CD14-positive monocyte (primary cell): ENCODE results near the gene COPS3. TPM values are rescaled to one million over a fixed set of nuclear protein-coding genes. Genes with fewer than 3 reads are reported as not detected.

Experiments
- DNase-seq, 3 donors: peaks; one replicate each; pipeline ENCODE4 v3.0.0-alpha.2; 2011 to 2022
- H2AFZ ChIP-seq: 2 replicates; pipeline ENCODE4 v1.6.0; 2012; ENCODE audit warnings: mild to moderate bottlenecking, low read depth, low read length, inconsistent platforms; ENCODE audit not compliant: insufficient read depth, poor library complexity, severe bottlenecking
- H3K27ac ChIP-seq, 2 donors: 1 replicate in 1 of 2; 2 replicates in 1 of 2; pipeline ENCODE4 v1.5.1; 2012 to 2013; ENCODE audit warnings: low read length in 2 of 2, control low read depth in 1 of 2, inconsistent platforms in 1 of 2, low read depth in 1 of 2, mild to moderate bottlenecking in 1 of 2
- H3K27me3 ChIP-seq, 2 donors: one replicate each; pipeline versions ENCODE4 v1.6.0 to v1.6.1; 2011 to 2013; ENCODE audit warnings: low read length in 2 of 2; ENCODE audit not compliant: control insufficient read depth in 2 of 2, insufficient read depth in 2 of 2
- H3K36me3 ChIP-seq, 2 donors: replicated peaks in 1 of 2; 1 replicate in 1 of 2; 2 replicates in 1 of 2; pipeline versions ENCODE4 v1.5.1 to v1.6.1; 2012 to 2013; ENCODE audit warnings: low read length in 2 of 2, control low read depth in 1 of 2, inconsistent platforms in 1 of 2, mild to moderate bottlenecking in 1 of 2; ENCODE audit not compliant: insufficient read depth in 2 of 2, control insufficient read depth in 1 of 2
- H3K4me1 ChIP-seq, 2 donors: 1 replicate in 1 of 2; 2 replicates in 1 of 2; pipeline versions ENCODE4 v1.5.1 to v1.6.1; 2012 to 2013; ENCODE audit warnings: low read length in 2 of 2, control low read depth in 1 of 2, inconsistent platforms in 1 of 2, mild to moderate bottlenecking in 1 of 2, moderate library complexity in 1 of 2; ENCODE audit not compliant: insufficient read depth in 2 of 2, control insufficient read depth in 1 of 2
- H3K4me2 ChIP-seq: replicated peaks from 2 replicates; pipeline ENCODE3; 2012; ENCODE audit warnings: low read length, moderate library complexity, mild to moderate bottlenecking; ENCODE audit not compliant: poor library complexity, severe bottlenecking; ENCODE audit errors: extremely low read depth
- H3K4me3 ChIP-seq, 3 experiments: fragments of 200-600 bp in 1 of 3; sonication (generic) in 1 of 3; replicated peaks in 1 of 3; 1 replicate in 2 of 3; 2 replicates in 1 of 3; pipeline ENCODE4 v1.5.1; 2011 to 2013; ENCODE audit warnings: low read length in 3 of 3, mild to moderate bottlenecking in 3 of 3, control low read depth in 2 of 3, low read depth in 2 of 3, inconsistent platforms in 1 of 3, moderate library complexity in 1 of 3
- H3K79me2 ChIP-seq: 2 replicates; pipeline ENCODE4 v1.6.0; 2012; ENCODE audit warnings: mild to moderate bottlenecking, control low read depth, inconsistent platforms, low read length, moderate library complexity; ENCODE audit not compliant: insufficient read depth
- H3K9ac ChIP-seq: 2 replicates; pipeline ENCODE4 v1.6.0; 2017; ENCODE audit warnings: low read length, mild to moderate bottlenecking; ENCODE audit not compliant: insufficient read depth, poor library complexity, severe bottlenecking
- H3K9me3 ChIP-seq, 2 donors: replicated peaks in 1 of 2; 1 replicate in 1 of 2; 2 replicates in 1 of 2; pipeline versions ENCODE4 v1.5.1 to v1.6.1; 2012 to 2013; ENCODE audit warnings: low read length in 2 of 2, control low read depth in 1 of 2; ENCODE audit not compliant: control insufficient read depth in 1 of 2, insufficient read depth in 1 of 2
- H4K20me1 ChIP-seq: 2 replicates; pipeline ENCODE4 v1.6.0; 2012; ENCODE audit warnings: mild to moderate bottlenecking, low read length, control low read depth, moderate library complexity; ENCODE audit not compliant: insufficient read depth
- H3K27ac Mint-ChIP-seq, 7 donors: one replicate each; pipeline ENCODE4 v1.8.0; 2020; ENCODE audit warnings: mild to moderate bottlenecking in 7 of 7, mixed read lengths in 7 of 7, moderate library complexity in 6 of 7, inconsistent platforms in 2 of 7
- H3K27me3 Mint-ChIP-seq, 3 donors: one replicate each; pipeline ENCODE4 v1.8.0; 2021 to 2022; ENCODE audit warnings: low read depth in 3 of 3, mild to moderate bottlenecking in 3 of 3, mixed read lengths in 3 of 3, moderate library complexity in 3 of 3, inconsistent platforms in 1 of 3
- H3K36me3 Mint-ChIP-seq, 2 donors: one replicate each; pipeline ENCODE4 v1.8.0; 2020; ENCODE audit warnings: mixed read lengths in 2 of 2, inconsistent platforms in 1 of 2, mild to moderate bottlenecking in 1 of 2
- H3K4me1 Mint-ChIP-seq: one replicate; pipeline ENCODE4 v1.8.0; 2020; ENCODE audit warnings: mild to moderate bottlenecking, mixed read lengths
- H3K4me3 Mint-ChIP-seq, 2 donors: one replicate each; pipeline ENCODE4 v1.8.0; 2020; ENCODE audit warnings: mild to moderate bottlenecking in 2 of 2, mixed read lengths in 2 of 2, moderate library complexity in 1 of 2
- H3K9me3 Mint-ChIP-seq, 7 donors: one replicate each; pipeline ENCODE4 v1.8.0; 2020 to 2022; ENCODE audit warnings: mixed read lengths in 7 of 7, mild to moderate bottlenecking in 6 of 7, moderate library complexity in 6 of 7, inconsistent platforms in 2 of 7
- WGBS: methylation state at CpG from one replicate; pipeline ENCODE4 v1.1.5; 2013; ENCODE audit warnings: missing lambda C conversion rate; ENCODE audit not compliant: insufficient coverage; 5-methylcytosine and 5-hydroxymethylcytosine counted together
- intact Hi-C, 2 donors: fragments of 100-400 bp; cut with micrococcal nuclease; formaldehyde crosslinking; loops; one replicate each; pipeline versions ENCODE4 v1.15.0 to v1.15.1; 2023
- polyA plus RNA-seq, 3 donors: library from polyadenylated mRNA; depleted of rRNA in 1 of 3; unstranded in 2 of 3; stranded (reverse) in 1 of 3; fragments of 300-500 nt in 2 of 3; fragments of >200 nt in 1 of 3; fragmentation: Illumina TruSeq in 2 of 3; gene quantifications; 1 replicate in 2 of 3; 2 replicates in 1 of 3; pipeline ENCODE4 v1.2.3, GENCODE V29; 2012 to 2021
- TF ChIP-seq, protein P1 (sequence below): fragments of 200-600 bp; IDR thresholded peaks from one replicate; pipeline ENCODE4 v1.8.0; 2022; ENCODE audit warnings: antibody characterized with exemption, mild to moderate bottlenecking

The COPS3 gene
- polyA plus RNA-seq, 3 donors: 47.6 to 122 (median 117) TPM

DNA sequence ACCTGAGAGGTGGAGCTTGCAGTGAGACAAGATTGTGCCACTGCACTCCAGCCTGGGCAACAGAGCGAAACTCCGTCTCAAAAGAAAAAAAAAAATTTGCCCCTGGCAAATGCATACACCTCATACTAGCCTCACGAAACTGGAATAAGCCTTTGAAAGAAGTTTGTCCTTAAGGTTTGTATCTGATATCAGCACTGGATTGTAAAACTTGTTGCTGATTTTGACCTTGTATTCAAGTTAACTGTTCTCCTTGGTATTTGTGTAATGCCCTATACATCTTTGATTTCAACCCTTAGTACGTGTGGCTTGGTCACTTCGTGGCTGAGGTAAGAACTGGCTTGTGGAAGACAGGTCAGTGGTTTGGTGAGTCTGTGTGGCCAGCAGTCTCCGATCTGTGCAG lies 37.9 kb downstream of the COPS3 start:
- Histone ChIP-seq H3K4me1 (peaks cover 2 to 4% of the 10 kb centered on the region in 2 donors), H3K27me3 (no peaks in the 10 kb centered on the region), H3K9ac (no peak overlapping the region), H3K4me3 (no peak overlapping the region), H2AFZ (no peak overlapping the region), H3K4me2 (no peak overlapping the region), H3K36me3 (peaks cover 24 to 30% of the 10 kb centered on the region in 2 donors), H3K27ac (no peak overlapping the region), H3K79me2 (no peaks in the 10 kb centered on the region), H4K20me1 (no peaks in the 10 kb centered on the region), H3K9me3 (no peaks in the 10 kb centered on the region)
- H3K36me3 Mint-ChIP-seq: peaks cover 22 to 29% of the 10 kb centered on the region in 2 donors
- no peak for DNase-seq
- H3K4me1 Mint-ChIP-seq: peaks cover 5% of the 10 kb centered on the region
- intact Hi-C loops: no loop called here
- TF ChIP-seq, protein P1, sequence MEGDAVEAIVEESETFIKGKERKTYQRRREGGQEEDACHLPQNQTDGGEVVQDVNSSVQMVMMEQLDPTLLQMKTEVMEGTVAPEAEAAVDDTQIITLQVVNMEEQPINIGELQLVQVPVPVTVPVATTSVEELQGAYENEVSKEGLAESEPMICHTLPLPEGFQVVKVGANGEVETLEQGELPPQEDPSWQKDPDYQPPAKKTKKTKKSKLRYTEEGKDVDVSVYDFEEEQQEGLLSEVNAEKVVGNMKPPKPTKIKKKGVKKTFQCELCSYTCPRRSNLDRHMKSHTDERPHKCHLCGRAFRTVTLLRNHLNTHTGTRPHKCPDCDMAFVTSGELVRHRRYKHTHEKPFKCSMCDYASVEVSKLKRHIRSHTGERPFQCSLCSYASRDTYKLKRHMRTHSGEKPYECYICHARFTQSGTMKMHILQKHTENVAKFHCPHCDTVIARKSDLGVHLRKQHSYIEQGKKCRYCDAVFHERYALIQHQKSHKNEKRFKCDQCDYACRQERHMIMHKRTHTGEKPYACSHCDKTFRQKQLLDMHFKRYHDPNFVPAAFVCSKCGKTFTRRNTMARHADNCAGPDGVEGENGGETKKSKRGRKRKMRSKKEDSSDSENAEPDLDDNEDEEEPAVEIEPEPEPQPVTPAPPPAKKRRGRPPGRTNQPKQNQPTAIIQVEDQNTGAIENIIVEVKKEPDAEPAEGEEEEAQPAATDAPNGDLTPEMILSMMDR: no peak
- peaks cover 0 to 5% (median 4%) of the 10 kb centered on the region in 3 donors for H3K27me3 Mint-ChIP-seq
- H3K27ac Mint-ChIP-seq: peak overlapping the region in 2 of 7 donors; percentile 58 to 72
- 96% methylated on average over 3 of the region's 6 CpGs for WGBS
- H3K4me3 Mint-ChIP-seq: no peak overlapping the region
- no peaks in the 10 kb centered on the region for H3K9me3 Mint-ChIP-seq

DNA sequence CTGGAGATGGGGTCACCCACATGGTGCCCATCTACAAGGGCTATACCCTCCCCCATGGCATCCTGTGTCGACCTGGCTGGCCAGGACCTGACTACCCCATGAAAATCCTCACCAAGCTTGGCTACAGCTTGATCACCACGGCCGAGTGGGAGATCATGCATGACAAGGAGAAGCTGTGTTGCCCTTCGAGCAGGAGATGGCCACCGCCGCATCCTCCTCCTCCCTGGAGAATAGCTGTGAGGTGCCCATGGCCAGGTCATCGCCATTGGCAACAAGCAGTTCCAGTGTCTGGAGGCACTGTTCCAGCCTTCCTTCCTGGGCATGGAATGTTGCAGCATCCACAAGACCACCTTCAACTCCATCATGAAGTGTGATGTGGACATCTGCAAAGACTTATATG lies 38.8 kb downstream of the COPS3 start:
- no peak overlapping the region for H3K4me3 Mint-ChIP-seq
- 97% methylated on average over 6 of the region's 7 CpGs for WGBS
- no peak overlapping the region for H3K9ac ChIP-seq
- no peak overlapping the region for H3K27ac ChIP-seq
- no peak for DNase-seq
- intact Hi-C loops: no loop called here
- H3K9me3 ChIP-seq: no peaks in the 10 kb centered on the region
- no peaks in the 10 kb centered on the region for H3K9me3 Mint-ChIP-seq
- peaks cover 13 to 19% of the 10 kb centered on the region in 2 donors for H3K36me3 Mint-ChIP-seq
- H3K79me2 ChIP-seq: no peaks in the 10 kb centered on the region
- H3K36me3 ChIP-seq: peaks cover 15 to 21% of the 10 kb centered on the region in 2 donors
- H3K27me3 Mint-ChIP-seq: peaks cover 0 to 5% (median 4%) of the 10 kb centered on the region in 3 donors
- TF ChIP-seq, protein P1: no peak
- H3K27ac Mint-ChIP-seq: no peak overlapping the region
- peaks cover 6 to 9% of the 10 kb centered on the region in 2 donors for H3K4me1 ChIP-seq
- H3K4me3 ChIP-seq: no peak overlapping the region
- H3K4me2 ChIP-seq: no peak overlapping the region
- peaks cover 10% of the 10 kb centered on the region for H3K4me1 Mint-ChIP-seq
- H3K27me3 ChIP-seq: no peaks in the 10 kb centered on the region
- H2AFZ ChIP-seq: no peak overlapping the region
- no peaks in the 10 kb centered on the region for H4K20me1 ChIP-seq
